ENCODE data around the gene PLK5. TPM values are rescaled to one million over a fixed set of nuclear protein-coding genes. Genes with fewer than 3 reads are reported as not detected.

Gene PLK5
- total and polyA plus RNA-seq, 2 experiments from 2014 or later = 0.87 to 1.2 TPM

DNA sequence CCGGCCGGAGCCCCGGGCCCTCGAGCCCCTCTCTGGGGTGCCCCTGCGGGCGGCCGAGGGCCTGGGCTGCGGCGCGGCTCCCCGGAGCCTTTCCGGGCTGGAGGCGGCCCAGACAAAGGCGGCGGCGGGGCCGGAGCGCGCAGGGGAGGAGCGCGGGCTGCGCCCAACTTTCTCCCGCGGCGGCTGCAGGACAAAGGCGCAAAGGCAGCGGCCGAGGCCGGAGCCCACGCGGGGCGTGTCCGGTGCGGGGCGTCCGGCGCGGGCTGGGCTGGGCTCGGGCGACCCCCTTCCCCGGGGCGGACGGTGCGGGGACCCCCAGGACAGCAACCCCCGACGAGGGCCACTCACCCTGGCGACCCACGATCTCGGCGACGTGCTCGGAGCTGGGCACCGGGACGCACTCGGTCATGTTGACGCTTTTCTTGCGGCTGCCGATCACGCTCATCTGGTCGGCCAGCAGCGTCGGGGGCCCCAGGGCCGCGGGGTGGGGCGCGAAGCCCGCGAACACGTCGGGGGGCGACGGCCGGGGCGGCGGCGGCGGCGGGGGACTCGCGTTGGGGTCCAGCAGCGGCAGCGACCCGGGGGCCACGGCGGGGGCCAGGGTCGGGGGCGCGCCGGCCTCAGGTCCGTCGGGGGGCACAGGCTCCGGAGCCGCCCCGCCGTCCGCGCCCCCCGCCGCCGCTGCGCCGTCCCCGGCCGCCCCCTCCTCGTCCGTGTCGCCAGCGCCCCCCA is 43.4 kb downstream of the PLK5 start:
- peak overlapping the region; percentile 98 for H3K27ac ChIP-seq
- peak overlapping the region; percentile 95 for H3K4me3 ChIP-seq
- TF ChIP-seq, protein P1, sequence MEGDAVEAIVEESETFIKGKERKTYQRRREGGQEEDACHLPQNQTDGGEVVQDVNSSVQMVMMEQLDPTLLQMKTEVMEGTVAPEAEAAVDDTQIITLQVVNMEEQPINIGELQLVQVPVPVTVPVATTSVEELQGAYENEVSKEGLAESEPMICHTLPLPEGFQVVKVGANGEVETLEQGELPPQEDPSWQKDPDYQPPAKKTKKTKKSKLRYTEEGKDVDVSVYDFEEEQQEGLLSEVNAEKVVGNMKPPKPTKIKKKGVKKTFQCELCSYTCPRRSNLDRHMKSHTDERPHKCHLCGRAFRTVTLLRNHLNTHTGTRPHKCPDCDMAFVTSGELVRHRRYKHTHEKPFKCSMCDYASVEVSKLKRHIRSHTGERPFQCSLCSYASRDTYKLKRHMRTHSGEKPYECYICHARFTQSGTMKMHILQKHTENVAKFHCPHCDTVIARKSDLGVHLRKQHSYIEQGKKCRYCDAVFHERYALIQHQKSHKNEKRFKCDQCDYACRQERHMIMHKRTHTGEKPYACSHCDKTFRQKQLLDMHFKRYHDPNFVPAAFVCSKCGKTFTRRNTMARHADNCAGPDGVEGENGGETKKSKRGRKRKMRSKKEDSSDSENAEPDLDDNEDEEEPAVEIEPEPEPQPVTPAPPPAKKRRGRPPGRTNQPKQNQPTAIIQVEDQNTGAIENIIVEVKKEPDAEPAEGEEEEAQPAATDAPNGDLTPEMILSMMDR (IDR thresholded peaks at IDR 0.05; ENCODE audit: low read depth, low read length) = no peak
- no peaks in the 10 kb centered on the region for H3K27me3 ChIP-seq
- H3K36me3 ChIP-seq = no peaks in the 10 kb centered on the region
- no peaks in the 10 kb centered on the region for H3K9me3 ChIP-seq (ENCODE audit: low read depth)
- H3K4me1 ChIP-seq (ENCODE audit: low read depth) = peaks cover 4% of the 10 kb centered on the region
- DNase-seq (ENCODE audit: low read depth in 1 of 2, low spot score in 1 of 2) = peak in 1 of 2 donors; percentile 57

DNA sequence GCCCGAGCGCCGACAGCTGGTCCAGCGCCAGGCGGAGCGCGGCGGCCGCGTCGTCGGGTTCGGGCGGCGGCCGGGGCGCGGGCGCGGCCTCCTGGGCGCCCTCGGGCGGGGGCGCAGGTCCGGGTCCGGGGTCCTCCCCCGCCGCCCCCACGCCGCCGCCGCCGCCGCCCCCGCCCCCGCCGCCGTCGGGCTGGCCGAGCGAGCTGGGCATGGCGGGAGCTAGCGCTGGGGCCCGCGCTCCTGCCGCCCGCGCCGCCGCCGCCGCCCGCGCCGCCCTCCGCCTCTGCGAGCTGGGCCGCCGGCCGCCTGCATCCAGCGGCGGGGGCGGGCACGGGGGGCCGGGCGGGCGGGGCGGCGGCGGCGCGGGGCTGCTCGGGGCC is 44.0 kb downstream of the PLK5 start:
- peak in 1 of 2 donors; percentile 51 for DNase-seq (ENCODE audit: low read depth in 1 of 2, low spot score in 1 of 2)
- no peak overlapping the region for H3K4me3 ChIP-seq

DNA sequence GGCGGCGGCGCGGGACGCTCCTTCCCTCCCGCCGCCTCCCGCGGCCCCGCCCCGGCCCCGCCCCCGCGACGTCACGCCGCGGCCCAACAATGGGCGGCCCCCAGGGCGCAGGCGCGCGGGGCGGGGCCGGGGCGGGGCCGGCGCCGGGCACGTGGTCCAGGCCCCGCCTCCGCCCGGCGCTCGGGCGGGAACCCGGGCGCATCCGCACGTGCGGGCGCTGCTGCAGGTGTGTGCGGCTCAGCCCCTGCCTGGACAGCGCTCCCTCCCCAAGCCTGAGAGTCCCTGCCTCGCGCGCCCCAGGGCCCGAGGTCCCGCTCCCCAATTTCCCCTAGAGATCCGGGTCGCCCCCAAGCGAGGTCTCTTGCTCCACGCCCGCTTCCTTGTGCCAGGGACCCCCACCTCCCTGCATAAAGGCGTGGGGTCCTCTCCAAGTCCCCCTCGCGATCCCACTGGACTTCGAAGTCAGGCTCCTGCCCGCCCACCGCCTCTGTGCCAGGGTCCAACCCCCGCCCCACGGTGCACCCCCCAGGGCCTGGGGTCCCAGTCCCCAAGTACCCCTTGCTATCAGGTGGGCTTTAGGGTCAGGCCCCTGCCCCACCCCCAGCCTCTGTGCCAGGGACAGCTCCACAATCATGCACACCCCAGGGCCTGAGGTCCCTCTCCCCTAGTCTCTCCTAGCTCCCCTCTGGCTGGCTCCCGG is 44.6 kb downstream of the PLK5 start, which contains the start of gene MEX3D:
TSS of gene MEX3D (minus strand) at position 6 of the 700 bp plus-strand sequence. CDS start 267 bp downstream, outside the sequence.
- Histone ChIP-seq H3K4me1 (ENCODE audit: low read depth) (peaks cover 4% of the 10 kb centered on the region), H3K4me3 (peak within 1 kb of the TSS; percentile 95), H3K36me3 (no peaks in the 10 kb centered on the region), H3K27ac (peak within 1 kb of the TSS; percentile 98), H3K9me3 (ENCODE audit: low read depth) (no peaks in the 10 kb centered on the region), H3K27me3 (no peaks in the 10 kb centered on the region)
- DNase-seq (ENCODE audit: low read depth in 1 of 2, low spot score in 1 of 2) = peak; percentile 79 to 89
- TF ChIP-seq, protein P1 (IDR thresholded peaks at IDR 0.05; ENCODE audit: low read depth, low read length) = no peak

More for the DNA sequence above, 44.0 kb downstream of the PLK5 start:
- Histone ChIP-seq H3K9me3 (ENCODE audit: low read depth) (no peaks in the 10 kb centered on the region), H3K4me1 (ENCODE audit: low read depth) (peaks cover 4% of the 10 kb centered on the region), H3K36me3 (no peaks in the 10 kb centered on the region), H3K27me3 (no peaks in the 10 kb centered on the region), H3K27ac (no peak overlapping the region)
- TF ChIP-seq, protein P1 (IDR thresholded peaks at IDR 0.05; ENCODE audit: low read depth, low read length) = no peak

DNA sequence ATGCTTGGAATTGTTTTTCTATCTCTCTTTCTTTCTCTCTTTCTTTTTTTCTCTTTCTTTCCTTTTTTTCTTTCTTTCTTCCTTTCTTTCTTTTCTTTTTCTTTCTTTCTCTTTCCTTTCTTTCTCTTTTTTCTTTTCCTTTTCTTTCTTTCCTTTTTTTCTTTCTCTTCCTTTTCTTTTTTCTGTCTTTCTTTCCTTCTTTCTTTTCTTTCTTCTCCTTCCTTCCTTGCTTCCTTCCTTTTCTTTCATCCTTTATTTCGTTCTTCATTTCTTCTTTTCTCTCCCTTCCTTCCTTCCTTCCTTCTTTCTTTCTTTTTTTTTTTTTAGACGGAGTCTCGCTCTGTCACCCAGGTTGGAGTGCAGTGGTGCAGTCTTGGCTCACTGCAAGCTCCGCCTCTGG is 46.1 kb downstream of the PLK5 start:
- Histone ChIP-seq H3K9me3 (ENCODE audit: low read depth) (no peaks in the 10 kb centered on the region), H3K36me3 (no peaks in the 10 kb centered on the region), H3K27me3 (no peaks in the 10 kb centered on the region), H3K4me3 (no peak overlapping the region), H3K4me1 (ENCODE audit: low read depth) (peaks cover 4% of the 10 kb centered on the region), H3K27ac (no peak overlapping the region)
- TF ChIP-seq, protein P1 (IDR thresholded peaks at IDR 0.05; ENCODE audit: low read depth, low read length) = no peak
- DNase-seq (ENCODE audit: low read depth in 1 of 2, low spot score in 1 of 2) = no peak

DNA sequence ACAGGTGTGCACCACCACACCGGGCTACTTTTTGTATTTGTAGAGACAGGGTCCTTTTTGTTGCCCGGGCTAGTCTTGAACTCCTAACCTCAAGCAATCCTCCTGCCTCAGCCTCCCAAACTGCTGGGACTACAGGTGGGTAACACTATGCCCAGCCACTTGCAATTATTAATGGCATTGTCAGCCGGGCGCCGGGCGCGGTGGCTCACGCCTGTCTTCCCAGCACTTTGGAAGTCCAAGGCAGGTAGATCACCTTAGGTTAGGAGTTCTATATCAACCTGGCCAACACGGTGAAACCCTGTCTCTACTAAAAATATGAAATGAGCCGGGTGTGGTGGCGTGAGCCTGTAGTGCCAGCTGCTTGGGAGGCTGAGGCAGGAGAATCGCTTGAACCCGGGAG is 47.0 kb downstream of the PLK5 start:
- no peaks in the 10 kb centered on the region for H3K36me3 ChIP-seq
- DNase-seq (ENCODE audit: low read depth in 1 of 2, low spot score in 1 of 2) = no peak
- H3K4me3 ChIP-seq = no peak overlapping the region
- no peaks in the 10 kb centered on the region for H3K9me3 ChIP-seq (ENCODE audit: low read depth)
- no peaks in the 10 kb centered on the region for H3K27me3 ChIP-seq
- no peak overlapping the region for H3K27ac ChIP-seq
- peaks cover 3% of the 10 kb centered on the region for H3K4me1 ChIP-seq (ENCODE audit: low read depth)
- TF ChIP-seq, protein P1 (IDR thresholded peaks at IDR 0.05; ENCODE audit: low read depth, low read length) = no peak
